GM12878 (cell line): ENCODE data around the gene MCM3AP. TPM values are rescaled to one million over a fixed set of nuclear protein-coding genes. Genes with fewer than 3 reads are reported as not detected.

Source experiments
- FOS ChIP-seq: IDR thresholded peaks from 3 replicates; pipeline ENCODE4 v1.6.1; 2011; ENCODE audit warnings: borderline replicate concordance; ENCODE audit not compliant: insufficient read length; ENCODE audit errors: extremely low read depth
- GABPA ChIP-seq: IDR thresholded peaks from 2 replicates; pipeline ENCODE4 v1.6.1; 2014; ENCODE audit warnings: antibody characterized with exemption, low read depth, mild to moderate bottlenecking, inconsistent platforms
- MEF2B ChIP-seq: fragments of 450-650 bp; IDR thresholded peaks from 2 replicates; pipeline ENCODE4 v1.6.1; 2018; ENCODE audit warnings: mild to moderate bottlenecking, moderate library complexity; ENCODE audit not compliant: partially characterized antibody, poor library complexity, severe bottlenecking
- MTA3 ChIP-seq: IDR thresholded peaks from 2 replicates; pipeline ENCODE4 v1.6.1; 2012; ENCODE audit warnings: low read length, inconsistent platforms, borderline replicate concordance
- SREBF1 ChIP-seq: IDR thresholded peaks from 2 replicates; pipeline ENCODE4 v1.6.1; 2012; ENCODE audit warnings: mild to moderate bottlenecking, low read length
- STAT1 ChIP-seq: fragments of 450-650 bp; conservative IDR thresholded peaks from 2 replicates; pipeline ENCODE4 v1.6.1; 2014; ENCODE audit warnings: antibody characterized with exemption, mild to moderate bottlenecking
- TCF3 ChIP-seq: IDR thresholded peaks from 2 replicates; pipeline ENCODE4 v1.6.1; 2012; ENCODE audit warnings: low read depth, mild to moderate bottlenecking, low read length, borderline replicate concordance; ENCODE audit not compliant: insufficient read depth
- ZNF274 ChIP-seq: IDR thresholded peaks from one replicate; pipeline ENCODE4 v1.8.0; 2011; ENCODE audit not compliant: insufficient read length, insufficient read depth
- ZZZ3 ChIP-seq: IDR thresholded peaks from 2 replicates; pipeline ENCODE4 v1.6.1; 2011; ENCODE audit warnings: low read depth; ENCODE audit not compliant: control insufficient read depth, insufficient read length
- polyA plus RNA-seq, 11 experiments: library from polyadenylated mRNA; depleted of rRNA in 4 of 11; unstranded in 6 of 11; stranded (reverse) in 5 of 11; fragments of >200 nt; fragmentation: Nextera tagmentation in 4 of 11; fragmentation: Illumina TruSeq in 1 of 11; extraction: Ambion mirVana in 4 of 11; extraction: Trizol in 1 of 11; gene quantifications; 1 replicate in 1 of 11; 2 replicates in 10 of 11; pipeline versions ENCODE4 v1.2.1 to v1.2.3, GENCODE V29; 2011 to 2016; ENCODE audit warnings: inconsistent platforms in 2 of 11, missing spikeins in 2 of 11, low read depth in 1 of 11
- total RNA-seq, 4 experiments: library from RNA; depleted of rRNA in 3 of 4; stranded (reverse); fragments of >200 nt in 3 of 4; fragmentation: Illumina TruSeq in 1 of 4; extraction: Trizol in 1 of 4; gene quantifications; 2 replicates each; pipeline versions ENCODE4 v1.2.1 to v1.2.3, GENCODE V29; 2013 to 2021
- TF ChIP-seq, protein P1 (sequence below): fragments of 450-650 bp; IDR thresholded peaks from 2 replicates; pipeline ENCODE4 v1.6.1; 2017; ENCODE audit warnings: mild to moderate bottlenecking, moderate library complexity
- TF ChIP-seq, protein P2 (sequence below): fragments of 450-650 bp; formaldehyde crosslinking; IDR thresholded peaks from 2 replicates; pipeline ENCODE4 v1.4.0; 2022; ENCODE audit warnings: mild to moderate bottlenecking, moderate library complexity
- TF ChIP-seq, protein P3 (sequence below): fragments of 450-650 bp; IDR thresholded peaks from 2 replicates; pipeline ENCODE4 v1.6.1; 2016; ENCODE audit warnings: mild to moderate bottlenecking, moderate library complexity, borderline replicate concordance
- TF ChIP-seq, protein P4 (sequence below): fragments of 150-350 bp; IDR thresholded peaks from 2 replicates; pipeline ENCODE4 v1.6.1; 2016; ENCODE audit warnings: low read depth, low read length

The MCM3AP gene
- total and polyA plus RNA-seq, 10 of the 15 experiments (the other 5 are each of a cell fraction or from before 2014, with no cell fraction given): 6.1 to 95.7 (median 47.0) TPM

DNA sequence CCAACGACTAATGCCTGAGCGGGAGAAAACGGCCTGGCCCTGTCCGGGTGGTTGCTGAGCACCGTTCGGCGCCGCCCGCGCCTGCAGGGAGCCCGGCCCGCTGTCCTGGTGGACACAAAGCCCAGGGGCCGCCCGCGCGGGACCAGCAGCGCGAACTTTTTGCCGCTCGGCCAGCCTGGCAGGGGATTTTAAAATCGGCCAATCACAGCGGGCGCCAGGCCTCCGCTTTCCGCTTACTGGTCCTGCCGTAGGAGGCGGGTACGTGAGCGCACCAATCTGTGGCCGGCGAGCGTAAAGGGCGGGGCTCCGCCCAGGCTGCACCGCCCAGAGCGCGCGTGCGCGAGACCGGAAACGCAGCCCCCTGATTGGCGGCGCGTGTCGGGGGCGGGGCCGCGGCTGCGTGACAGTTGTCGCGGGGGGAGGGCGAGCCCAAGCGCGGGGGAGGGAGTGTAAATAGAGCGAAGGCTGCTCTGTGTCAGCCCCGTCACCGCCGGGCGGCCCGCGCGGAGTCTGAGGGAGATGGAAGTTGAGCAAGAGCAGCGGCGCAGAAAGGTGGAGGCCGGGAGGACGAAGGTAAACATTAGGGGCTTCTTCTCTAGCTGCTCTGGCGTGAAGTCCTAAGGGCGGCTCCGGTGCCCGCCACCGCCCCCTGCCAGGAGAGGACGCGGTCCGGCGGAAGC, 38.4 kb upstream of the MCM3AP start, which contains the start of the genes C21orf58 and PCNT (continued):
- TF ChIP-seq, protein P1, sequence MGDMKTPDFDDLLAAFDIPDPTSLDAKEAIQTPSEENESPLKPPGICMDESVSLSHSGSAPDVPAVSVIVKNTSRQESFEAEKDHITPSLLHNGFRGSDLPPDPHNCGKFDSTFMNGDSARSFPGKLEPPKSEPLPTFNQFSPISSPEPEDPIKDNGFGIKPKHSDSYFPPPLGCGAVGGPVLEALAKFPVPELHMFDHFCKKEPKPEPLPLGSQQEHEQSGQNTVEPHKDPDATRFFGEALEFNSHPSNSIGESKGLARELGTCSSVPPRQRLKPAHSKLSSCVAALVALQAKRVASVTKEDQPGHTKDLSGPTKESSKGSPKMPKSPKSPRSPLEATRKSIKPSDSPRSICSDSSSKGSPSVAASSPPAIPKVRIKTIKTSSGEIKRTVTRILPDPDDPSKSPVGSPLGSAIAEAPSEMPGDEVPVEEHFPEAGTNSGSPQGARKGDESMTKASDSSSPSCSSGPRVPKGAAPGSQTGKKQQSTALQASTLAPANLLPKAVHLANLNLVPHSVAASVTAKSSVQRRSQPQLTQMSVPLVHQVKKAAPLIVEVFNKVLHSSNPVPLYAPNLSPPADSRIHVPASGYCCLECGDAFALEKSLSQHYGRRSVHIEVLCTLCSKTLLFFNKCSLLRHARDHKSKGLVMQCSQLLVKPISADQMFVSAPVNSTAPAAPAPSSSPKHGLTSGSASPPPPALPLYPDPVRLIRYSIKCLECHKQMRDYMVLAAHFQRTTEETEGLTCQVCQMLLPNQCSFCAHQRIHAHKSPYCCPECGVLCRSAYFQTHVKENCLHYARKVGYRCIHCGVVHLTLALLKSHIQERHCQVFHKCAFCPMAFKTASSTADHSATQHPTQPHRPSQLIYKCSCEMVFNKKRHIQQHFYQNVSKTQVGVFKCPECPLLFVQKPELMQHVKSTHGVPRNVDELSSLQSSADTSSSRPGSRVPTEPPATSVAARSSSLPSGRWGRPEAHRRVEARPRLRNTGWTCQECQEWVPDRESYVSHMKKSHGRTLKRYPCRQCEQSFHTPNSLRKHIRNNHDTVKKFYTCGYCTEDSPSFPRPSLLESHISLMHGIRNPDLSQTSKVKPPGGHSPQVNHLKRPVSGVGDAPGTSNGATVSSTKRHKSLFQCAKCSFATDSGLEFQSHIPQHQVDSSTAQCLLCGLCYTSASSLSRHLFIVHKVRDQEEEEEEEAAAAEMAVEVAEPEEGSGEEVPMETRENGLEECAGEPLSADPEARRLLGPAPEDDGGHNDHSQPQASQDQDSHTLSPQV: no peak
- TF ChIP-seq MEF2B: no peak
- TF ChIP-seq TCF3: no peak
- no peak for TF ChIP-seq ZZZ3
- TF ChIP-seq ZNF274: no peak
- TF ChIP-seq, protein P2, sequence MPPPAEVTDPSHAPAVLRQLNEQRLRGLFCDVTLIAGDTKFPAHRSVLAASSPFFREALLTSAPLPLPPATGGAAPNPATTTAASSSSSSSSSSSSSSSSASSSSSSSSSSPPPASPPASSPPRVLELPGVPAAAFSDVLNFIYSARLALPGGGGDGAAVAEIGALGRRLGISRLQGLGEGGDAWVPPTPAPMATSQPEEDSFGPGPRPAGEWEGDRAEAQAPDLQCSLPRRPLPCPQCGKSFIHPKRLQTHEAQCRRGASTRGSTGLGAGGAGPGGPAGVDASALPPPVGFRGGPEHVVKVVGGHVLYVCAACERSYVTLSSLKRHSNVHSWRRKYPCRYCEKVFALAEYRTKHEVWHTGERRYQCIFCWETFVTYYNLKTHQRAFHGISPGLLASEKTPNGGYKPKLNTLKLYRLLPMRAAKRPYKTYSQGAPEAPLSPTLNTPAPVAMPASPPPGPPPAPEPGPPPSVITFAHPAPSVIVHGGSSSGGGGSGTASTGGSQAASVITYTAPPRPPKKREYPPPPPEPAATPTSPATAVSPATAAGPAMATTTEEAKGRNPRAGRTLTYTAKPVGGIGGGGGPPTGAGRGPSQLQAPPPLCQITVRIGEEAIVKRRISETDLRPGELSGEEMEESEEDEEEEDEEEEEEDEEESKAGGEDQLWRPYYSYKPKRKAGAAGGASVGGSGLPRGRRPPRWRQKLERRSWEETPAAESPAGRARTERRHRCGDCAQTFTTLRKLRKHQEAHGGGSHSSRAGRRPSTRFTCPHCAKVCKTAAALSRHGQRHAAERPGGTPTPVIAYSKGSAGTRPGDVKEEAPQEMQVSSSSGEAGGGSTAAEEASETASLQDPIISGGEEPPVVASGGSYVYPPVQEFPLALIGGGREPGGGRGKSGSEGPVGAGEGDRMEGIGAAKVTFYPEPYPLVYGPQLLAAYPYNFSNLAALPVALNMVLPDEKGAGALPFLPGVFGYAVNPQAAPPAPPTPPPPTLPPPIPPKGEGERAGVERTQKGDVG (CRISPR knock-in tag): no peak; the same call in 1 of the 2 replicates
- TF ChIP-seq, protein P3, sequence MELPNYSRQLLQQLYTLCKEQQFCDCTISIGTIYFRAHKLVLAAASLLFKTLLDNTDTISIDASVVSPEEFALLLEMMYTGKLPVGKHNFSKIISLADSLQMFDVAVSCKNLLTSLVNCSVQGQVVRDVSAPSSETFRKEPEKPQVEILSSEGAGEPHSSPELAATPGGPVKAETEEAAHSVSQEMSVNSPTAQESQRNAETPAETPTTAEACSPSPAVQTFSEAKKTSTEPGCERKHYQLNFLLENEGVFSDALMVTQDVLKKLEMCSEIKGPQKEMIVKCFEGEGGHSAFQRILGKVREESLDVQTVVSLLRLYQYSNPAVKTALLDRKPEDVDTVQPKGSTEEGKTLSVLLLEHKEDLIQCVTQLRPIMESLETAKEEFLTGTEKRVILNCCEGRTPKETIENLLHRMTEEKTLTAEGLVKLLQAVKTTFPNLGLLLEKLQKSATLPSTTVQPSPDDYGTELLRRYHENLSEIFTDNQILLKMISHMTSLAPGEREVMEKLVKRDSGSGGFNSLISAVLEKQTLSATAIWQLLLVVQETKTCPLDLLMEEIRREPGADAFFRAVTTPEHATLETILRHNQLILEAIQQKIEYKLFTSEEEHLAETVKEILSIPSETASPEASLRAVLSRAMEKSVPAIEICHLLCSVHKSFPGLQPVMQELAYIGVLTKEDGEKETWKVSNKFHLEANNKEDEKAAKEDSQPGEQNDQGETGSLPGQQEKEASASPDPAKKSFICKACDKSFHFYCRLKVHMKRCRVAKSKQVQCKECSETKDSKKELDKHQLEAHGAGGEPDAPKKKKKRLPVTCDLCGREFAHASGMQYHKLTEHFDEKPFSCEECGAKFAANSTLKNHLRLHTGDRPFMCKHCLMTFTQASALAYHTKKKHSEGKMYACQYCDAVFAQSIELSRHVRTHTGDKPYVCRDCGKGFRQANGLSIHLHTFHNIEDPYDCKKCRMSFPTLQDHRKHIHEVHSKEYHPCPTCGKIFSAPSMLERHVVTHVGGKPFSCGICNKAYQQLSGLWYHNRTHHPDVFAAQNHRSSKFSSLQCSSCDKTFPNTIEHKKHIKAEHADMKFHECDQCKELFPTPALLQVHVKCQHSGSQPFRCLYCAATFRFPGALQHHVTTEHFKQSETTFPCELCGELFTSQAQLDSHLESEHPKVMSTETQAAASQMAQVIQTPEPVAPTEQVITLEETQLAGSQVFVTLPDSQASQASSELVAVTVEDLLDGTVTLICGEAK: no peak
- TF ChIP-seq, protein P4, sequence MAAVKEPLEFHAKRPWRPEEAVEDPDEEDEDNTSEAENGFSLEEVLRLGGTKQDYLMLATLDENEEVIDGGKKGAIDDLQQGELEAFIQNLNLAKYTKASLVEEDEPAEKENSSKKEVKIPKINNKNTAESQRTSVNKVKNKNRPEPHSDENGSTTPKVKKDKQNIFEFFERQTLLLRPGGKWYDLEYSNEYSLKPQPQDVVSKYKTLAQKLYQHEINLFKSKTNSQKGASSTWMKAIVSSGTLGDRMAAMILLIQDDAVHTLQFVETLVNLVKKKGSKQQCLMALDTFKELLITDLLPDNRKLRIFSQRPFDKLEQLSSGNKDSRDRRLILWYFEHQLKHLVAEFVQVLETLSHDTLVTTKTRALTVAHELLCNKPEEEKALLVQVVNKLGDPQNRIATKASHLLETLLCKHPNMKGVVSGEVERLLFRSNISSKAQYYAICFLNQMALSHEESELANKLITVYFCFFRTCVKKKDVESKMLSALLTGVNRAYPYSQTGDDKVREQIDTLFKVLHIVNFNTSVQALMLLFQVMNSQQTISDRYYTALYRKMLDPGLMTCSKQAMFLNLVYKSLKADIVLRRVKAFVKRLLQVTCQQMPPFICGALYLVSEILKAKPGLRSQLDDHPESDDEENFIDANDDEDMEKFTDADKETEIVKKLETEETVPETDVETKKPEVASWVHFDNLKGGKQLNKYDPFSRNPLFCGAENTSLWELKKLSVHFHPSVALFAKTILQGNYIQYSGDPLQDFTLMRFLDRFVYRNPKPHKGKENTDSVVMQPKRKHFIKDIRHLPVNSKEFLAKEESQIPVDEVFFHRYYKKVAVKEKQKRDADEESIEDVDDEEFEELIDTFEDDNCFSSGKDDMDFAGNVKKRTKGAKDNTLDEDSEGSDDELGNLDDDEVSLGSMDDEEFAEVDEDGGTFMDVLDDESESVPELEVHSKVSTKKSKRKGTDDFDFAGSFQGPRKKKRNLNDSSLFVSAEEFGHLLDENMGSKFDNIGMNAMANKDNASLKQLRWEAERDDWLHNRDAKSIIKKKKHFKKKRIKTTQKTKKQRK: no peak
- no peak for TF ChIP-seq GABPA
- no peak for TF ChIP-seq STAT1
- no peak for TF ChIP-seq SREBF1
- no peak for TF ChIP-seq MTA3
- peak; percentile 73 for TF ChIP-seq FOS
